SH-SY5Y (cell line): ENCODE data around the gene CHST11.

ENCODE experiments used
- GATA2 ChIP-seq: IDR thresholded peaks from 2 replicates; pipeline ENCODE4 v1.6.1; 2011; ENCODE audit warnings: mild to moderate bottlenecking, low read depth, low read length
- GATA3 ChIP-seq: IDR thresholded peaks from 2 replicates; pipeline ENCODE4 v1.6.1; 2011; ENCODE audit warnings: low read depth, mild to moderate bottlenecking, low read length, moderate library complexity

GRCh38 chr12:104680491-104680890 is 223.7 kb downstream of the CHST11 start:
- TF ChIP-seq GATA2 (no peak), GATA3 (no peak)
